CD4-positive, alpha-beta T cell treated with Interleukin-12 subunit alpha and Interleukin-12 subunit beta, for 1 hour (primary cell): ENCODE measurements around the gene SLC7A6.

Source experiments
- DNase-seq: peaks from one replicate; pipeline ENCODE4 v3.0.0-alpha.2; 2020

Gene SLC7A6

DNA sequence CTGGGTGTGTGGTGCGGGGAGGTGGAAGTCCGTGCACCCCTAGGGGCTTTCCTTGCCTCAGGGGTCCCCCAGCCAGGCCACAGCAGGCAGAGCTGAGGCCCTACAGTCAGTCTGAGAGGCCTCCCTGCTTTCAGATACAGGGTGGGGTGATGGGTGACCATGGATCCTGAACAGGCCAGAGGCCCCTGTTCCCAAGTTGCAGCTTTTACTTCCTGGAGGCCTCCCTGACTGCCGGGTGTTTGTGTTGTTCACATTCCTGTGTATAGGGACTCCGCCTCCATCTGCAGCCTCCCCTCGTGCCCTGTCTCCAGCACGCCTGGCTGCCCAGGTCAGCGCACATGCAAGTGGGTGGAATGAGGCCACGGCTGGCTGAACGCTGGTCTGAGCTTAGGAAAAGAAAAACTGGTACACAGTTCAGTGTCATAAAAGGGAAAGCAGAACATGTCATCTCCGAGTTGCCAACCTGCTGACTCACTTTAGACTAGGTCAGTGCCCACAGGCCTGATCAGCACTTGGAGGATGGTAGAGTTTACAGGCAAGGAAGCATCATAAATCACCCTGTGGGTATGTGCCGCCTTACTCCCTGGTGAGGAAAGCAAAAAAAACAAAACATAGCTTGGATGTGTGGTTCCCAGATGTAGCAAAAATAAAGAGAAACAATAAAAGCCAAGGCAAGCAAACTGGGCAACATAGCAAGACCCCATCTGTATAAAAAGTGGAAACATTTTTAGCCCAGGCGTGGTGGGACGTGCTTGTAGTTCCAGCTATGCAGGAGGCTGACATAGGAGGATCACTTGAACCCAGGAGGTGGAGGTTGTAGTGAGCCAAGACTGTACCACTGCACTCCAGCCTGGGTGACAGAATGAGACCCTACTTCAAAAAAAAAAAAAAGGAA is 6.2 kb upstream of the SLC7A6 start:
- no peak for DNase-seq

DNA sequence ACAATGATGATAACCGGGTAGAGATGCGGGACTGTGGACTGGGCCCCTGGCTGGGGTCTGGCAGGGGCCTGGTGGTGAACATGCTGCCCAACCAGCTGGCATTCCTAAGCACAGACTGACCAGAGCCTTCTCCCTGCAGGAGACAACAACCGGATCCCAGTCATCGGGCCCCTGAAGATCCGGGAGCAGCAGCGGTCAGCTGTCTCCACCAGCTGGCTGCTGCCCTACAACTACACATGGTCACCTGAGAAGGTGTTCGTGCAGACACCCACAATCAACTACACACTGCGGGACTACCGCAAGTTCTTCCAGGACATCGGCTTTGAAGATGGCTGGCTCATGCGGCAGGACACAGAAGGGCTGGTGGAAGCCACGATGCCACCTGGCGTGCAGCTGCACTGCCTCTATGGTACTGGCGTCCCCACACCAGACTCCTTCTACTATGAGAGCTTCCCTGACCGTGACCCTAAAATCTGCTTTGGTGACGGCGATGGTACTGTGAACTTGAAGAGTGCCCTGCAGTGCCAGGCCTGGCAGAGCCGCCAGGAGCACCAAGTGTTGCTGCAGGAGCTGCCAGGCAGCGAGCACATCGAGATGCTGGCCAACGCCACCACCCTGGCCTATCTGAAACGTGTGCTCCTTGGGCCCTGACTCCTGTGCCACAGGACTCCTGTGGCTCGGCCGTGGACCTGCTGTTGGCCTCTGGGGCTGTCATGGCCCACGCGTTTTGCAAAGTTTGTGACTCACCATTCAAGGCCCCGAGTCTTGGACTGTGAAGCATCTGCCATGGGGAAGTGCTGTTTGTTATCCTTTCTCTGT is 5.1 kb upstream of the SLC7A6 start:
- no peak for DNase-seq

DNA sequence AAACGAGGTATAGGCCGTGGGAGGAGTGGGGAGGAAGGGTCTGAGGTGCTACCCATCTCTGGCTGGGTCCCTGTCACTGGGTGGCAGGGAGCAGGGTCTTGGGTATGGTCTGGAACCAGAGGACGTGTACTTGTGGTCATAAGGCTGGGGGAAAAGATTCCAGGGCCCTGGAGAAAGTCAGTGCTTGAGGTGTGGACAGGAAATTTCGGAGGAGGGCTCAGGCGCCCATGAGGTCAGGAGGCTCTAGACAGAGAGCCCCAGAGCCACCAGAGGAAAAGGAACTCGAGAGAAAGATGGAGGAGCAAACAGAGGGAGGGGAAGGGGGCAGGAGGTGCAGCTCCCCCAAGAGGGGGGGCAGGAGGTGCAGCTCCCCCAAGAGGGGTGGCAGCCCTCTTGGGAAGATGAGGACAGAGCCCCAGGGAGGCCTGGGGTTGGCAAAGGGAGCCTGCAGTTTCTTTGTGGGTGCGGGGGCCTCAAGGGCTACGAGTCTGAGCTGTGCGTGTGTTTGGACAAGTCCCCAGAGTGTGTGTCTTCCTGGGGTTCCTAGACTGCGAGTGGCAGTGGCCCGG is 683 bp upstream of the SLC7A6 start:
- DNase-seq = no peak

DNA sequence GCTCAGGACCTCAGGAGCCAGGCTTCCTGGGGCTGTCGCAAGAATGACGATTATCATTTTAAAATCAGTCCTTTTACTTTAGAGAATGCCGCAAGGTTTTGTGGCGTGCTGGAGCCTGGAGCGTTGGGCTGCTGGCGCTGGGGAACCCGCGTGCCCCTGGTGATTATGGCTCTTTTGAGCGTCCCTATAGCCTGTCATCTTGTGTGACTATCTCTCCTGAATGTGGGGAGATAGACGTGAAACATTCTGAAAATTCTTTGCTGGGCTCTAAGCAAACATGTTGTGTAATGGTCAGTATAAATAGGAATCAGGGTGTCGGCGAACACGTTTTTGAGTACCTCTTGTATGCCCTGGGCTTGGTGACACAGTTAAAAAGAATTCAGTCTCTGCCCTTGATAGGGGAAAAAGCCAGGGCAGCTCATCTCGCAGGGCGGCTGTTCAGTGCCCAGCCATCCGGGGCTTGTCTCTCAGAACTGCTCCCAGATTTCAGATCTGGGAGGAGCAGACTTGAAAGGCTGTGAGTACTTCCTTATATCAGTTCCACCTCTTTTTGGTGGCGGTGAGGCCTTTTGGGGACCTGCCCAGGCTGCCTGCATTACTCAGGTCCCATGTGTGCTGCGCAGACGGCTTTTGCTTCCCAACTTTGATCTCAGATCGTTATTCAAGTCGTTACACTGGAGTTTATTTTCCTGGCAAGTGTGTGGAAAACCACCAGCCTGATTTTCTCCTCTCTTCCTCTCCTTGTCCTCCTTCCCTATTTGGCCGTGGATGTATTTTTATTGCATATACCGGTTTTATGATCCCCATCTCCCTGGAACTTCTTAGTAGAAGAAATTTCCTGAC is 973 bp downstream of the SLC7A6 start:
- DNase-seq = peak; percentile 51

DNA sequence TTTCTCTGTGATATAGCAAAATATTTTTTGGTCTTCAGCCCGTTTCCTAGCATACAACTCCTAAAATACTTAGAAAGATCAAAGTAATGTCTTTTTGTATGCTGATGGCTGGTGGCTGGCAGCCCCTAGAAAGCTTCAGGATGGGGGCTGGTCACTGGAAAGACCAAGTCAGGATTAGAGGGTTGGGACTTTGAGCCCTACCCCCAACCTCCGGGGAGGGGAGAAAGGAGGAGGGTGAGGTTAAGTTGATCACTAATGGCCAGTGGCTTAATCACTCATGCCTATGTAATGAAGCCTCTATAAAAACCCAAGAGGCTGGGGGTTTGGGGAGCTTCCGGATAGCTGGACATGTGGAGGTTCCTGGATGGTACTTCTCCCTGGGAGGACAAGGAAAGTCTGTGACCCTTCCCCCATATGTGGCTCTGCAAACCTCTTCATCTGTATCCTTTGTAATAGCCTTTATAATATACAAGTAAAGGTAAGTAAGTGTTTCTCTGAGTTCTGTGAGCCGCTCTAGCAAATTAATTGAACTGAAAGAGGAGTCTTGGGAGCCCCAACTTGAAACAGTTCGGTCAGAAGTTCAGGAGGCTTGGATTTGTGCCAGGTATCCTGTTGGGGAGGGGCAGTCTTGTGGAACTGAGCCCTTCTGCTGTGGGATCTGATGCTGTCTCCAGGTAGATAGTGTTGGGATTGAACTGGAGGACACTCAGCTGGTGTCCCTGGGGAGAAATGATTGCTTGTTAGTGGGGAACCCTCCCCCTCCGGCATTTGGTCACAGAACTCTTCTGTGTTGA is 3.5 kb downstream of the SLC7A6 start:
- DNase-seq = no peak

- no peak for DNase-seq
Observed at GRCh38 chr16:68269793-68270192, 5.5 kb downstream of the SLC7A6 start.

DNA sequence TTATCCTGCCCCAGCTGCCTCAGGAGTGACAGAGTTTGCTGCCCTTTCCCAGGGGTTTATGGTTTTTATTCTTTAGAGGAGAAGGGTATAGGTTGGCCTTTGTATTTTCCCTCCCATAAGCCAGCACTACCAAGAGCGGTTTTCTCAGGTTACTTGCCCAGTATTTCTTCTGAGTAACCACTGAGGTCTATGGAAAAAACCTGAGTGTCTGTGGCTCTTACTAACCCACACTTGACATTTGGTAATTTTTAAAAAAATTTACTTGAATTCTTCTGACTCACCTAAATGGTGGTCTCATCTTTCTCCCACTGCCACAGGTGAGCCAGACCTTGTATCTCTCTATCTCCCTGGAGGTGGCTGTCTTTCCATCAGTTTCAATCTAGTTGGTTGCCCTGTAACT is 6.0 kb downstream of the SLC7A6 start:
- DNase-seq = peak; percentile 30

GRCh38 chr16:68272507-68273209 is 8.3 kb downstream of the SLC7A6 start:
- DNase-seq = peak; percentile 65

GRCh38 chr16:68273459-68273858 is 9.1 kb downstream of the SLC7A6 start:
- no peak for DNase-seq

- no peak for DNase-seq
Observed at GRCh38 chr16:68273896-68274295, 9.6 kb downstream of the SLC7A6 start.

GRCh38 chr16:68274441-68274840 is 10.1 kb downstream of the SLC7A6 start:
- no peak for DNase-seq

DNA sequence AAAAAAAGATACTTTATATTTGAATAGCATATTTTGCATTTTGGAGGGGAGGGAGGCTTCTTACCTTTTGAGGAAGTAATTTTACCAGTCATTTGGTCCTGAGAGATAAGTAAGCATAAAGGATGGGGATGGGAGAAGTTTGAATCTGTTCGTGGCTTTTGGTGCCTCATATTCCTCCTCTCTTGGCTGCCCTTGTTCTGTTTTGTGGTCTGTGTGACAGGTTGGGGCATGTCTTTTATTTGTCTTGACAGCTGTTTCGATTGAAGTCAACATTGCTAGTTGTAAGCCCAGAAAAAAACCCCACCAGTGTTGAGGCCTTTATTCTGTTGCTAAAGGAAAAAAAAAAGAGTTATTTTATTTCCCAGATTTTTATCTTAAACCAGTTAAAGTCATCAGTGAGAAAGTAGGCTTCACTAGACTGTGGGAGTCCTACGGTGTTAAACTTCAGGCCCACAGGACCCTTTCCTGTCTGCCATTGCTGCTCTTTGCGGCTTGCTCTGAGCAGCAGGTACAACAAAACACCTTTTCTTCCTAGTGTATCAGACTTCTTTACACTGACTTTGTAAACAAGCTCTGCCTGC is 11.4 kb downstream of the SLC7A6 start:
- peak; percentile 70 for DNase-seq

- DNase-seq = no peak
Observed at GRCh38 chr16:68276223-68276622, 11.9 kb downstream of the SLC7A6 start.

DNA sequence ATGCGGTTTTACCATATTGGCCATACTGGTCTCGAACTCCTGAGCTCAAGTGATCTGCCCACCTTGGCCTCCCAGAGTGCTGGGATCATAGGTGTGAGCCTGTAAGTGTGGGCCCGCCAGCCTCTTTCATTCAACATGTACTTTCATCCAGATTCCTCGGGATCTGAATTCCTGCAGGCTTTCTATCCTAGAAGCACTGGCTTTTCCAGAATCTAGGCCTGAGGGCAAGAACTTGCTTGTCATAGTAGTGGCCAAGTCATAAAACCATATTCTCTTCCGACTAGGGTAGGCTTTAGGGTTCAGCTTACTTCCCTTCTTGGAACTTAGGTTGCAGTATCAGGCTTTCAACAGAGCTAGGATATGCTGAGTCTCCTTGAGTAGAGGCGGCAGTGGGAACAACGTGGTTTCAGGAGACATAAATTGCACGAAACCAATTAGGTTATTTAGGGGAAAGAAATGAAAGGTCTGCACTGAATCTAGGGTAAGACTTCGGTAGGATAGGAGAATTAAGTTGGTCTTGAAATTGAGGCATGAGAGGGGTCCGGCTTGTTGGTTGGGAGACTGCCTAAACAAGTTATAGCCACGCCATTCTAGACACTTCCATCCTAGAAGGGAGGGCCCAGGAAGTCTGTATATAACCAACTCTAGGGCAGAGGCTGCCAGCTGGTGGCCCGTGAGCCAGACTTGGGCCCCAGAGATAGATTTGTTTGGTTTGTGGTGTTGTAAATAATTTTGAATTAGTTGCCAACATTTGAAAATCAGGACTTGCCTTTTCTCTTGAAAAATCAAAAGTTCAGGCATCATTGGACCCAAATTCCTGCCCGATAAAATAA is 15.6 kb downstream of the SLC7A6 start:
- no peak for DNase-seq

- peak; percentile 36 for DNase-seq
Observed at GRCh38 chr16:68281368-68282063, 17.2 kb downstream of the SLC7A6 start.

DNA sequence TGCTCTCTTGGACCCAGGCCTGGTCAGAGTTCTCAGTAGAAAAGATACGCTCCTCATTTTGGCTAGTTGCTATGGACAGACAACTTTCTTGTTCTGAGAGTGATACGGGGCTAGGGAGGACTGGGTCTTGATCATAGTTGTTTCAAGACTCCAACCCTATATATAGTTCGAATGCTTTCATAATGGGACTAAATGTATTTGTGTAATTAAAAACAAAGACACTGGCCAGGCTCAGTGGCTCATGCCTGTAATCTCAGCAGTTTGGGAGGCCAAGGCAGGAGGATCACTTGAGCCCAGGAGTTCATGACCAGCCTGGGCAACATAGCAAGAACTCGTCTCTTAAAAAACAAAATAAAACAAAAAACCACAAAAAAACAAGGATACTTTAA is 17.7 kb downstream of the SLC7A6 start:
- DNase-seq = no peak

DNA sequence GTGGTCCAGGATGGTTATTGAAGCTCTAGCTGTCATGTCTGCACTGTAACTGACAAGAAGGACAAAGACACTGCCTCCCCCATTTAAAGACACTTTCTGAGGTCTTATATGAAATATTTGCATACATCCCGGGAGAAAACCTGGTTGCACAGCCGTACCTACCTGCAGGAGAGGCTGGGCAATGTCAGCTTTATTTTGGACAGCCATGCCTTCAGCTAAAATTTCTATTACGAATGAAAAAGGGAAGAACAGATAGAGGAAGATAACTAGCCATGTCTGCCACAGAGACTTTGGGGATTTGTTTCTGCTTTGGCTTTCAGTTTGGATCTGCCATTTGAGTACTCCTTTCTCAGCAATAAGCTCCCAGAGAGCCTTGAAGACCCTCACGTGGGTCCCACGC is 19.0 kb downstream of the SLC7A6 start:
- DNase-seq = no peak

GRCh38 chr16:68283801-68284598 is 19.7 kb downstream of the SLC7A6 start:
- DNase-seq = no peak
